ENCODE measurements around the gene UBE2S.
"Not testable (repeated sequence)": the region's sequence is repeated elsewhere in the genome, so short reads cannot be mapped to it uniquely, and the experiment has no call there.

Gene UBE2S

DNA sequence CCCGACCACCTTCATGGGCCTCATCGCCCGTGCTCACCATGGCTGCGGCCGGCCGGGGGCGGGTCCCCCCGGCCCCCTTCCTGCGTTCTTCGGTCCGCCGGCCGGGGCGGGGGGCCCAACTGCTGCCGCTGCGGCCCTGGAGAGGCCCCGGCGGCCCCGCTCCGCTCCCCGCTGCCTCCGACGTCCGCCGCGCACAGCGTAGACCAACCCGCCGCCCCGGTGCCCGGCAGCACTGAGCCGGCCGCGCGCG is at the start of gene UBE2S:
TSS of gene UBE2S (minus strand) at position 239 of the 250 bp plus-strand sequence. CDS start at position 40, 199 bp downstream.
- Histone ChIP-seq H3K4me3 (ENCODE audit: insufficient read length, low read depth) (peak within 1 kb of the TSS; percentile 78), H3K36me3 (ENCODE audit: insufficient read depth, insufficient read length, low read length) (peaks cover 39% of the 10 kb centered on the region), H3K9ac (ENCODE audit: insufficient read length, low read depth) (peak within 1 kb of the TSS; percentile 97), H3K9me3 (ENCODE audit: insufficient read depth, low read length) (peaks cover 18% of the 10 kb centered on the region; the same call in 1 of the 2 replicates), H3K4me1 (ENCODE audit: insufficient read depth, insufficient read length) (peaks cover 10% of the 10 kb centered on the region)
- DNase-seq (ENCODE audit: low read depth, low spot score); H3K27me3 ChIP-seq (ENCODE audit: insufficient read depth, insufficient read length): not testable (repeated sequence)

GRCh38 chr19:55456347-55456746 is 48.8 kb upstream of the UBE2S start:
- no peak for TF ChIP-seq YY1 (IDR thresholded peaks at IDR 0.05; ENCODE audit: insufficient read depth, insufficient read length)
- no peak for TF ChIP-seq SUZ12 (IDR thresholded peaks at IDR 0.05; ENCODE audit: extremely low read depth, insufficient read depth, insufficient read length)
- no peak for TF ChIP-seq ZNF274 (IDR thresholded peaks at IDR 0.05; ENCODE audit: low read depth, low read length)
- no peak overlapping the region for H3K9ac ChIP-seq (ENCODE audit: insufficient read length, low read depth)
- H3K4me3 ChIP-seq (ENCODE audit: insufficient read length, low read depth) = no peak overlapping the region
- H3K36me3 ChIP-seq (ENCODE audit: insufficient read depth, insufficient read length, low read length) = no peaks in the 10 kb centered on the region
- no peaks in the 10 kb centered on the region for H3K4me1 ChIP-seq (ENCODE audit: insufficient read depth, insufficient read length)
- no peak for DNase-seq (ENCODE audit: low read depth, low spot score)
- peaks cover 31% of the 10 kb centered on the region for H3K27me3 ChIP-seq (ENCODE audit: insufficient read depth, insufficient read length)
- no peaks in the 10 kb centered on the region for H3K9me3 ChIP-seq (ENCODE audit: insufficient read depth, low read length)

DNA sequence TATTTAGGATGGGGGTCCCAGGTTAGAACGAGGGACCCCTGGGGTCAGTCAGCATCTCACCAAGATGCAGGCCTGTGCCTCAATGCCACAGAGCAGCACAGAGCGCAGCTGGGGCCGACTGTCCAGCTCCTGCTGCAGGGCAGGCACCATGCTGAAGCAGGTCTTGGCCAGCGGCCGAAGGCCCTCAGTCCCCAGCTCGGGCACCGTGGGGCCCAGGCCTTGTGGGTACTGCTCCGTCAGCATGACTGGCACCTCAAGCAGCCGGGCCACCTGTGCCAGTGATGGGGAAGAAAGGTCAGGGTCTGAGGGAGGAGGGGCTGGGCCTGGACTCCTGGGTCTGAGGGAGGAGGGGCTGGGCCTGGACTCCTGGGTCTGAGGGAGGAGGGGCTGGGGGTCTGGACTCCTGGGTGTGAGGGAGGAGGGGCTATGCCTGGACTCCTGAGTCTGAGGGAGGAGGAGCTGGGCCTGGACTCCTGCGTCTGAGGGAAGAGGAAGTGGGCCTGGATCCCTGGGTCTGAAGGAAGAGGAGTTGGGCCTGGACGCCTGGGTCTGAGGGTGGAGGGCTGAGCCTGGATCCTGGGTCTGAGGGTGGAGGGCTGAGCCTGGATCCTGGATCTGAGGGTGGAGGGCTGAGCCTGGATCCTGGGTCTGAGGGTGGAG is 48.1 kb upstream of the UBE2S start:
- DNase-seq (ENCODE audit: low read depth, low spot score) = no peak
- no peak for TF ChIP-seq SUZ12 (IDR thresholded peaks at IDR 0.05; ENCODE audit: extremely low read depth, insufficient read depth, insufficient read length)
- no peak for TF ChIP-seq ZNF274 (IDR thresholded peaks at IDR 0.05; ENCODE audit: low read depth, low read length)
- no peak for TF ChIP-seq YY1 (IDR thresholded peaks at IDR 0.05; ENCODE audit: insufficient read depth, insufficient read length)

DNA sequence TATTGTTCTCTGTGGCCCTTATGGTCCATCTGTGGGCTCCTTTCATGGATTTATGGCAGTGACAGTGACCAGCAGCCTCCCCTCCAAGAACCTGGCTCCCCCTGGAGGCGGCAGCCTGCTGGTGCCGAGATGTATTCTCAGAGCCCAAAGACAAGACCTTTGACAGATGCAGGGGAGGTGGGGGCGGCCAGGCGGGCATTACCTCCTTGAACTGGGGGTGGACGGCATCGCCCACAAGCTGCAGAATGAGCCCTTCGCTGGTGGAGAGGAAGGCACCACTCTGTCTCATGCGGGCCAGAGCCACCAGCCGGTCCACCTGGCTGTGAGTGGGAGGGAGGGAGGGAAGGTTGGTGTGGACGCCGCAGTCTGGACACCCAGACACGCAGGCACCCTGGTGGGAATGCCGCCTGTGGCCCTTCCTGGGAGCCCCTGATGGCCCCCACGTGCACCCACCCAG is 47.2 kb upstream of the UBE2S start:
- Histone ChIP-seq H3K27me3 (ENCODE audit: insufficient read depth, insufficient read length) (peaks cover 37% of the 10 kb centered on the region), H3K4me3 (ENCODE audit: insufficient read length, low read depth) (no peak overlapping the region), H3K9me3 (ENCODE audit: insufficient read depth, low read length) (no peaks in the 10 kb centered on the region), H3K4me1 (ENCODE audit: insufficient read depth, insufficient read length) (no peaks in the 10 kb centered on the region), H3K36me3 (ENCODE audit: insufficient read depth, insufficient read length, low read length) (no peaks in the 10 kb centered on the region), H3K9ac (ENCODE audit: insufficient read length, low read depth) (no peak overlapping the region)
- TF ChIP-seq YY1 (IDR thresholded peaks at IDR 0.05; ENCODE audit: insufficient read depth, insufficient read length) (no peak), ZNF274 (IDR thresholded peaks at IDR 0.05; ENCODE audit: low read depth, low read length) (no peak), SUZ12 (IDR thresholded peaks at IDR 0.05; ENCODE audit: extremely low read depth, insufficient read depth, insufficient read length) (no peak)
- DNase-seq (ENCODE audit: low read depth, low spot score) = no peak

More for the DNA sequence above, 48.1 kb upstream of the UBE2S start:
- Histone ChIP-seq H3K27me3 (ENCODE audit: insufficient read depth, insufficient read length) (peaks cover 31% of the 10 kb centered on the region), H3K9ac (ENCODE audit: insufficient read length, low read depth) (no peak overlapping the region), H3K4me3 (ENCODE audit: insufficient read length, low read depth) (no peak overlapping the region), H3K9me3 (ENCODE audit: insufficient read depth, low read length) (no peaks in the 10 kb centered on the region), H3K4me1 (ENCODE audit: insufficient read depth, insufficient read length) (no peaks in the 10 kb centered on the region), H3K36me3 (ENCODE audit: insufficient read depth, insufficient read length, low read length) (no peaks in the 10 kb centered on the region)

- Histone ChIP-seq H3K27me3 (ENCODE audit: insufficient read depth, insufficient read length) (peaks cover 46% of the 10 kb centered on the region), H3K4me1 (ENCODE audit: insufficient read depth, insufficient read length) (no peaks in the 10 kb centered on the region)
Measured at GRCh38 chr19:55453511-55454260, 46.1 kb upstream of the UBE2S start.

DNA sequence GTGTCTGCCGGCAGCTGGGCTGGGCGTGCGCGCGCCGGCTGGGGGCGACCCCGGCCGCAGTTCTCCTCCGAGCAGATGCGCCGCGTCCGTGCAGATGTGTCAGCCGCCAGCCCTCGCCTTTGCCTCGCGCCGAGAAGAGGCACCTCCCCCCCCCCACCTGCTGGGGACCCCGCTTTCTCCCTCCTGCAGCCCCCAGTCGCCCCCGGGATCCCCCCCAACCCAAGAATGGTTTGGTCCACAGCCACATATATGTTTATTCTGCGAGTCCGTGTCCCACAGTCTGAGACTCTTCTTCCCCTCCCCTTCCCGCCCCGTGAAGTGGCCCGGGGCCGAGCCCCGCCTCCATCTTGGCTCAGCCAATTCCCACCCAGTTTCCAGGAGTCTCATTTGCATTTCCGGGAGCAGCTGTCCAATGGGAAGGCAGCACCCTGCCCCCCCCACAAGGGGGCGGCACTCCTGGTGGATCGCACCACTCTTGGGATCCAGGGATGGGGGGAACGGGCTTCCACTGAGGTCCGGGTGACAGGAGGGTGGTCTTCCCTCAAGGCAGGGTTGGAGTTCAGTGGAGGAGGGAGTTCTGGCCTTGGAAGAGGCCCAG is 45.3 kb upstream of the UBE2S start:
- no peaks in the 10 kb centered on the region for H3K36me3 ChIP-seq (ENCODE audit: insufficient read depth, insufficient read length, low read length)
- H3K27me3 ChIP-seq (ENCODE audit: insufficient read depth, insufficient read length) = peaks cover 54% of the 10 kb centered on the region
- no peaks in the 10 kb centered on the region for H3K4me1 ChIP-seq (ENCODE audit: insufficient read depth, insufficient read length)
- peak; percentile 54 for DNase-seq (ENCODE audit: low read depth, low spot score)
- no peak overlapping the region for H3K4me3 ChIP-seq (ENCODE audit: insufficient read length, low read depth)
- no peak overlapping the region for H3K9ac ChIP-seq (ENCODE audit: insufficient read length, low read depth)
- TF ChIP-seq ZNF274 (IDR thresholded peaks at IDR 0.05; ENCODE audit: low read depth, low read length) = no peak
- no peak for TF ChIP-seq YY1 (IDR thresholded peaks at IDR 0.05; ENCODE audit: insufficient read depth, insufficient read length)
- TF ChIP-seq SUZ12 (IDR thresholded peaks at IDR 0.05; ENCODE audit: extremely low read depth, insufficient read depth, insufficient read length) = no peak
- no peaks in the 10 kb centered on the region for H3K9me3 ChIP-seq (ENCODE audit: insufficient read depth, low read length)

More at GRCh38 chr19:55453511-55454260, 46.1 kb upstream of the UBE2S start:
- no peaks in the 10 kb centered on the region for H3K36me3 ChIP-seq (ENCODE audit: insufficient read depth, insufficient read length, low read length)
- no peak overlapping the region for H3K4me3 ChIP-seq (ENCODE audit: insufficient read length, low read depth)
- no peak overlapping the region for H3K9ac ChIP-seq (ENCODE audit: insufficient read length, low read depth)
- TF ChIP-seq YY1 (IDR thresholded peaks at IDR 0.05; ENCODE audit: insufficient read depth, insufficient read length) = no peak
- TF ChIP-seq ZNF274 (IDR thresholded peaks at IDR 0.05; ENCODE audit: low read depth, low read length) = no peak
- no peak for TF ChIP-seq SUZ12 (IDR thresholded peaks at IDR 0.05; ENCODE audit: extremely low read depth, insufficient read depth, insufficient read length)
- DNase-seq (ENCODE audit: low read depth, low spot score) = no peak
- H3K9me3 ChIP-seq (ENCODE audit: insufficient read depth, low read length) = no peaks in the 10 kb centered on the region

All from NT2/D1 (cell line).